Fibroblast of mammary gland (primary cell): Measurements from ENCODE around the gene SCUBE1.

Experiments
- DNase-seq: peaks from one replicate; pipeline ENCODE4 v3.0.0-alpha.2; 2010; ENCODE audit warnings: low read depth
- H3K4me3 ChIP-seq: 2 replicates; pipeline ENCODE4 v1.5.1; 2011; ENCODE audit warnings: low read depth, mild to moderate bottlenecking, low read length, moderate library complexity; ENCODE audit not compliant: control insufficient read depth
- TF ChIP-seq, protein P1 (sequence below): conservative IDR thresholded peaks from 2 replicates; pipeline ENCODE4 v1.5.1; 2011; ENCODE audit warnings: low read depth, low read length, inconsistent platforms; ENCODE audit not compliant: control insufficient read depth, insufficient read depth

Gene SCUBE1

DNA sequence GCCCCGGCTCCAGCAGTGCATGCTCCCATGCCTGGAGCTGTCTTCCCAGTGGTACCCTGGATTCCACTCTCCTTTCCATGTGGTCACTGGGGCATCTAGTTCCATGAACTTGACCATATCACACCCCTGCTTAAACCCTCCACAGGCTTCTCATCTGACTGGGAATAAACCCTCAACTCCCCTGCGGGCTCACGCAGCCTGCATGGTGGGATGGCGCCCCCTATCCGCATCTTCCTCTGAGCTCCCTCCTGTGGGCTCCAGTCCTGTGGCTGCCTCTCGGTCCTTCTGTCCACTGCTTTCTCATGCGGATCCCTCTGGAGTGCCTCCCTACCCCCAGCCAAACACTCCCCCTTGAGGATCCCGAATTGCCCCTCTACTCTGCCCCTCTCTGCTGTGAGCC lies 114.8 kb downstream of the SCUBE1 start:
- peak; percentile 18 for DNase-seq
- TF ChIP-seq, protein P1, sequence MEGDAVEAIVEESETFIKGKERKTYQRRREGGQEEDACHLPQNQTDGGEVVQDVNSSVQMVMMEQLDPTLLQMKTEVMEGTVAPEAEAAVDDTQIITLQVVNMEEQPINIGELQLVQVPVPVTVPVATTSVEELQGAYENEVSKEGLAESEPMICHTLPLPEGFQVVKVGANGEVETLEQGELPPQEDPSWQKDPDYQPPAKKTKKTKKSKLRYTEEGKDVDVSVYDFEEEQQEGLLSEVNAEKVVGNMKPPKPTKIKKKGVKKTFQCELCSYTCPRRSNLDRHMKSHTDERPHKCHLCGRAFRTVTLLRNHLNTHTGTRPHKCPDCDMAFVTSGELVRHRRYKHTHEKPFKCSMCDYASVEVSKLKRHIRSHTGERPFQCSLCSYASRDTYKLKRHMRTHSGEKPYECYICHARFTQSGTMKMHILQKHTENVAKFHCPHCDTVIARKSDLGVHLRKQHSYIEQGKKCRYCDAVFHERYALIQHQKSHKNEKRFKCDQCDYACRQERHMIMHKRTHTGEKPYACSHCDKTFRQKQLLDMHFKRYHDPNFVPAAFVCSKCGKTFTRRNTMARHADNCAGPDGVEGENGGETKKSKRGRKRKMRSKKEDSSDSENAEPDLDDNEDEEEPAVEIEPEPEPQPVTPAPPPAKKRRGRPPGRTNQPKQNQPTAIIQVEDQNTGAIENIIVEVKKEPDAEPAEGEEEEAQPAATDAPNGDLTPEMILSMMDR = peak; percentile 35
- no peak overlapping the region for H3K4me3 ChIP-seq

DNA sequence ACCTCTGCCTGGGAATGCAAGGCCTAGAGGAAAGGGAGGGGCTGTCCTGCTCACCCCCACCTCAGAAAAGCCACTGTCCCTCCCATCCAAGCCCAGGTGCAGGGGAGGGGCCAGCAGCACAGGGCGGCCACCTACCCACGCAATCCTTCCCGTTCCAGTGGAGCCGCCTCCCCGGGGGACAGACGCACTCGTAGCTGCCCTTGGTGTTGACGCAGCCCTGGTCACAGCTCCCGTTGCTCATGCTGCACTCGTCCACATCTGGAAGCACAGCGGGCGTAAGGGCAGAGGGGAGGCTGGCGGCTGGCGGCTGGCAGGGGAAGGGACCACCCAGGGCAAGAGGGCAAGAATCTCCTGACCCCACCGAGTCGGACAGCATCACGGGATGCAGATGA lies 115.9 kb downstream of the SCUBE1 start:
- no peak for DNase-seq
- no peak overlapping the region for H3K4me3 ChIP-seq
- TF ChIP-seq, protein P1 = no peak

DNA sequence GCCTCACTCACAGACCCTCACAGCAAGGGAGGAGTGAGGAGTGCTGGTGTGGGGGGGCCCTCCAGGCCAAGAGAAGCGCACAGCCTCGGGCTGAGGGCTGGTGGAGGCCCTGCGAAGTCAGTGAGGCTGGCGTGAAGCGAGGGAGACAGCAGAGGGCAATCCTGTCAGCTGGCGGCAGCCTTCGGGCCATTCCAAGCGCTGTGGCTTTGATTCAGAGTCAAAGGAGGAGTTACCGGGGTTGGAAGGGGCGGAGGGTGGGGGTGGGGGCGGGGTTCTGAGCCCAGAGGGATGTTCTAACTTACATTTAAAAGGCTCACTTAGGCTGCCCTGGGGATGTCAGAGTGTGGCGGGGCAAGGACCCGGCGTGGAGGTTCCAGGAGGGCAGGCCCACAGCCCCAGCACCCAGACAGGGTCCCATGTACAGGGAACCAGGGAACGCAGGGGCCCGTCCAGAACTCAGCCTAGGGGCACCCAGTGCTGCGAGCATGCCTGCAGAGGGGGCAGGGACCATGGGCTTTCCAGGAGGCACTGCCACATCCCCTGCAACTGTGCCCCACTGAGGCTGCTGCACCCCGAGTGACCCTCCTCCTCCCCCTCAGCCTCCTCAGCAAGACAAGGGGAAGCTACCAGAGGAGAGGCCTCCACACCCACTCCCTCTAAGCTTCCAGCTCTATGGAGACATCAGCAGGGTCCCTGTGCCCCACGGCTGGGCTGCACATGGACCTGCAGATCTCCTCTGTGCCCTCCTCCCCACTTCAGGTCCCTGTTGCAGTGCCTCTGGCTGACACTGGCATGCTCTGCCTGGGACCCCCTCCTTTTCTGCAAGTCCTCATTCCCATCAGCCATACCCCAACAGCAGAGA lies 116.6 kb downstream of the SCUBE1 start:
- H3K4me3 ChIP-seq = no peak overlapping the region
- DNase-seq = no peak
- TF ChIP-seq, protein P1 = no peak

DNA sequence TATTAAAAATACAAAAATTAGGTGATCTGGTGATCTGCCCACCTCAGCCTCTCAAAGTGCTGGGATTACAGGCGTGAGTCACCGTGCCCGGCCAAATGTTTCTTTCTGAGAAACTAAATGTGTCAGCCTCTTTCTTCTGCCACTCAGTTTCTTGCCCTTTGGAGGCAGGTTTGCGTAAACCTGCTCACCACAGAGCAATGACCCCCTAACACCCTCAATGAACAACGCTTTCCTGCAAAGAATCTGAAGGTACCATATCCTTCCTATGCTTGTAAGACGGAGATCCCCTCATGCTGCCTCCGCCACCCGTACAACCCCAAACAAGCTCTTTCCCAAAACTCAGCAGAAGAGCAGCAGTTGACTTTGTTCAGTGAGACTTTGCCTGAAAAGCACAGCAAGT lies 117.6 kb downstream of the SCUBE1 start:
- H3K4me3 ChIP-seq = no peak overlapping the region
- no peak for DNase-seq
- TF ChIP-seq, protein P1 = no peak

DNA sequence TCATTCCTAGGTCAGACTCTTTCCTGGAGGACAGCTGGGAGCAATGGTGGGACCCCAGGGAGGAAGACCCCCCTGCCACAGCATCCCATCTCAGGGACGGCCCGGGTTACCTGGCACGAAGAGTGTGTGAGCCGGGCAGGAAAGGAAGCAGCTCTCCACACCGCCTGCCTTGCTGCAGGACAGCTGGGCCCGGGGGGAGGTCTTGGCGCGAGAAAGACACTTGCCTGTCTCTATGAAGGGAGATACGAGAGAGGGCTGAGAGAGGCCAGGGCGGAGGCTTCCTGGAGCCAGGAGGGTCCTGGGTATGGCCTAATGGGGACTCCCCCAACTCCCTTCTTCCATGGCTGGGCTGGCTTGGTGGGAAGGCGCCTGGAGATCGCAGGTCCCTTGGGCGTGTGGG lies 120.2 kb downstream of the SCUBE1 start:
- no peak for DNase-seq
- H3K4me3 ChIP-seq = no peak overlapping the region
- TF ChIP-seq, protein P1 = no peak

DNA sequence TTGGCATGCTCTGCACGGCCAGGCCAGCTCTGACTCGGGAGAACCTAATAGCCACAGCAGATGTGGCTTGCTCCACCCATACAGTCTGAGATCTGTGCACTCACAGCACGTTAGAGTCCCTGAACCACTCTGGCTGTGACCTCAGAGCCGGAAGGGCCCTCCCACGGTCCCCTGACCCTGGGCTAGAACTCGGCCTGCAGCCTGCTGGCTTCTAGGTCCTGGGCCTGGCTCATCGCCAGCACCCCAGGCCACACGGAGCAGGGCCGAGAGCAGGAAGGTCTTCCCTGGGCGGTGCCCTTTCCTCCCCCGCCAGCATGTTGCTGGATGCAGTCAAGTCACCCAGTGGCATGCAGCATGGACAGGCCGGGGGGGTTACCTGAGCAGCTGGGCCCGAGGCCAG lies 120.9 kb downstream of the SCUBE1 start:
- TF ChIP-seq, protein P1 = no peak
- H3K4me3 ChIP-seq = no peak overlapping the region
- DNase-seq = no peak
